ENCODE results near the gene DLG5.

The DLG5 gene

DNA sequence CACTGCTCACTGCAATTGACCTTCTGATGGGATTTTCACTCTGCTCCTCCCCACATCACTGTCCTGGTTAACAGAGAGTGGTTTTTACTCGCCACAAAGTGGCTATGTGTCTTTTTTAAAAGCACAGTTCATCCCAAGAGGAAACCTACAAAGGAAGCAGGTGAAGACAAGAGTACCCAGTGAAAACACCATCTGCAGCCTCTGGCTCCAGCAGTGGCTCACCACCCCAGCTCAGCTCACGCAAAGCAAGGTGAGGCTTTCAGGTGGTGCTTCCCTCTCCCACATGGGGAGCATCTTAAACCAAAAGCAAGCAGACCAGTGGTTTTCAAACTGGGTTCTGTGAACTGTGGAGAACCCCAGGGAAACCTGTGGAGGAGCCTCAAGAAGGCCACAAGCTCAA, 14.0 kb downstream of the DLG5 start:
- DNase-seq (ENCODE audit: low spot score) = no peak

DNA sequence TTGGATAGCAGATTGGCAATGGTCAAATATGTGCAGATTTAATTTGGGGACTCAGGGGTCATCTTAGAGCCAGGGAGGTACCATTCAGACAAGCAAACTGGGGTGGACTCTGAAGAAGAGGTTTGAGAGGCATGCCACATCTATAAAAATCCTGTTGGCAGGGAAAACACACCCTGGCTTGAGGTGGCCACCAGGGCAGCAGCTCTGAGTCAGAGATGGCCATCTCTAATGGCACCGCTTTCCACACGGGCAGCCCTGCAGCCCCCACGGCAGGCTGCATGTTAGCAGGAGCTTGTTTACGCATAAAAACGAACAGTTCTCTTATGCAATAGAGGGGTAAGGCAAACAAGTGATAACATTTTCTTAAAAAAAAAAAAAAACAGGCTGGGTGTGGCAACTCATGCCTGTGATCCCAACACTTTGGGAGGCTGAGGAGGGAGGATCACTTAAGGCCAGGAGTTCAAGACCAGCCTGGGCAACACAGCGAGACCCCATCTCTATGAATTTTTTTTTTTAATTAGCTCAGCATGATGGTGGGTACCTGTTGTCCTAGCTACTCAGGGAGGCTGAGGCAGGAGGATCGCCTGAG, 14.9 kb downstream of the DLG5 start:
- no peak for DNase-seq (ENCODE audit: low spot score)

DNA sequence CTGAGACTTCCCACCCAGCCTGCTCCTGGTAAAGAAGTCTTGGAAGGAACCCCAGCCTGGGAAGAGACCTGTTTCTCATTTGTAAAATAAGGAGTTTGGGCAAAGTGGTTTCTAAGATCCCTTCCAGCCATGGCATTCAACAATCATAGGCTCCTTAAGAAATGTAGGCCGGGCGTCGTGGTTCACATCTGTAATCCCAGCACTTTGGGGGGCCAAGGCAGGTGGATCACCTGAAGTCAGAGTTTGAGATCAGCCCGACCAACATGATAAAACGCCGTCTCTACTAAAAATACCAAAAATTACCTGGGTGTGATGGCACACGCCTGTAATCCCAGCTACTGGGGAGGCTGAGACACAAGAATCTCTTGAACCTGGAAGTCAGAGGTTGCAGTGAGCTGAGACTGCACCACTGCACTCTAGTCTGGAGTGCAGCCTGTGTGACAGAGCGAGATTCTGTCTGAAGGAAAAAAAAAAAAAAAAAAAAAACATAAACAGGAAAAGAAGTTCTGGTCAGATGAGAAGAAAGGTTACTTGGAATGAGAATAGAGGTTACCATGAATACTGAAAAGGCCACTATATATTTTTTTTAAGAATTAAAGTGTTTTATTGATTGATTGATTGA, 15.9 kb downstream of the DLG5 start:
- no peak for DNase-seq (ENCODE audit: low spot score)

DNA sequence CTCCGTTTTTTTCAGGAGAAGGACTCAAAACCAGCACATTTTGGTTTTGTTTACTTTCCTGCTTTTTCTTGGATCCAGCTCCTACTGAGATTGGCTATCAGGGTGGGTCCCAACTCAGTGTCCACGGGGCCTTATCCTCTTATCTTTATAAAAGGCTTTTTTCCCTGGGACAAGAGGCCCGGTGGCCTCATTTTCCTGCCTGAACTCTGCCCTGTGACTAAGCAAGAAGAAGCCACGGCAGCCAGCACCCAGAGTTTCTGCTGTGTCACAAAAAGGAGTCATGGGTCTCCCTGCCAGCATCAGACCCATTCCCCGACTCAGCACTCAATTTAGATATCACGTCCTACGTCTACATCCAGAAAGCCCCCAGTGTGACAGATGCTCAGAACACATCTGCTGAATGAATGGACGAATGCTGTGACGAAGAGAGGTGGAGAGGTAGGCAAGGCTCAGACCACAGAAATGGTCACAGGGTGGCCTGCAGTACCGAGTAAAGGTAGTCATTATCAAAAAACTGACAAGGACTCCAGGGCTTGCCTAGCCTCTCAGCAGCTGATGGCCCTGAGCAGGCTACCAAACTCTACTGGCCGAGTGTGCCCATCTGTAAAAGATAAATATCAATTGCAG, 16.7 kb downstream of the DLG5 start:
- no peak for DNase-seq (ENCODE audit: low spot score)

DNA sequence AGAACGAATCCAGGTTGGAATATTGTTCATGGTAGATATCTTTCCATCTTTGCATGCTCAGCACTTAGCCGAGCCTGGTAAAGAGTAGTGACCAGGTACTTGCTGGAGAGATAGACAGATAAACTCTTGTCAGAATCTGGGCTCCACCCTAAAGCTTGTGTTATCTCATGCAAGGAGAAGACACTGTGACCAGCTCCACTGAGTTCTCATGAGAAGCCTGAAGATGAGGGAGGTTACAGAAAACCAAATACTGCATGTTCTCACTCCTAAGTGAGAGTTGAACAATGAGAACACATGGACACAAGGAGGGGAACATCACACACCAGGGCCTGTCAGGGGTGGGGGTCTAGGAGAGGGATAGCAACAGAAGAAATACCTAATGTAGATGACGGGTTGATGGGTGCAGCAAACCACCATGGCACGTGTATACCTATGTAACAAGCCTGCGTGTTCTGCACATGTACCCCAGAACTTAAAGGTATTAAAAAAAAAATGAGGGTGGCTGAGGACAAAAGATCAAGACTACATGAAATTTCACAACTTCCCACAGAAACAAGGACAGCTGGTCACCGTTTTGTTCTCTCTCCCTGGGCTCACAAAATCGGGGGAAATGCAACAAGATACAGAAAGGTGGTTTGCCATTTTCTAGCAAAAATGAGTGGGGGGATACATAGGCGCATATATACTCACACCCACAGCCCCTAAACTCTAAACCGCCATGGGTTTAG, 17.4 kb downstream of the DLG5 start:
- no peak for DNase-seq (ENCODE audit: low spot score)

DNA sequence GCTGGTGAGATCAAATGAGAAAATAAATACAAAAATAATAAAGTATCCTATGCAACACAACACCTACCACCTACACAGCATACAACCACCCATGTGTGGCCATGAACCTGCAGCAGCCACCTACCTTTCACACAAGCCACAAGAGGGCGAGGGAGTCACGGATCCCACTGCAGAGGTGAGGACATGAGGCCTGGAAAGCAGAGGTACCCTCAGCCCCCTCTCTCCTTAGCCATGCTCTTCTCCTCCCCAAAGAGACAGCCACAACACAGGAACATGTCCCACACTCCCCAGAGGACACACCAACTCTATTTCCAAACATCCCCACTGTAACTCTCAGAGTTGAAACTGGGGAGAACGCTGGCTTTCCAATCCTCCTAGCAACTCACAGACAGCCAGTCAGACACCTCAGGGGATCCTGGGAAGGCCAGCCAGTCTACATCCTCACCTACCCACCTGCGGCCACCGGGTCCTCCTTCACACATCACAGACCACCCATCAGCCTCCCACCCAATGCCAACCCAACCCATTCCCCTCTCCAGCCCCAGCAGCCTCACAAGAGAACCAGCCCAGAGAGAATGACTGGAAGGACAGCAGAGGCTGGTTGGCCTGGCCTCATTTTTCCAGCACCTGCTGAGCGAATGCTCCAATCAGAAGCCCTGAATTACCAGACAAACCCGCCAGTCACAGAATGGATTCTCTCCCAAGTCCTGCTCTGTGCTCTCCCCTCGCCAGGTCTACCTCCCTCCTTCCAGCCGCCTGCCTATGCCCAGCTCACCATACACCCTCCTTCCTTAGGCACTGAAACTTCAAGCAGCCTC, 18.4 kb downstream of the DLG5 start:
- no peak for DNase-seq (ENCODE audit: low spot score)

DNA sequence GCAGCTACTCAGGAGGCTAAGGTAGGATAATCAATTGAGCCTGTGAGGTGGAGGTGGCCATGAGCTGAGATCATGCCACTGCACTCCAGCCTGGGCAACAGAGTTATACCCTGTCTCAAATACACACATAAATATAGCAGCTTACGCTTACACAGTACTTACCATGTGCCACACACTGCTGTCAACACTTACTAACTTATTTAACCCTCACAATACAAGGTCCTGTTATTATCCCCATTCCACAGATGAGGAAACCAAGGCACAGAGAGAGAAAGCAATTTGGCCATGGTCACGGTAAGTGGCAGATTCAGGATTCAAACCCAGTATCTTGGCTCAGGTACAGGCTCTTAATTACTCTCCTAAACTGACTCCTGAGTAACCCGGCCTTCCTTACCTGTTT, 19.1 kb downstream of the DLG5 start:
- DNase-seq (ENCODE audit: low spot score) = no peak

DNA sequence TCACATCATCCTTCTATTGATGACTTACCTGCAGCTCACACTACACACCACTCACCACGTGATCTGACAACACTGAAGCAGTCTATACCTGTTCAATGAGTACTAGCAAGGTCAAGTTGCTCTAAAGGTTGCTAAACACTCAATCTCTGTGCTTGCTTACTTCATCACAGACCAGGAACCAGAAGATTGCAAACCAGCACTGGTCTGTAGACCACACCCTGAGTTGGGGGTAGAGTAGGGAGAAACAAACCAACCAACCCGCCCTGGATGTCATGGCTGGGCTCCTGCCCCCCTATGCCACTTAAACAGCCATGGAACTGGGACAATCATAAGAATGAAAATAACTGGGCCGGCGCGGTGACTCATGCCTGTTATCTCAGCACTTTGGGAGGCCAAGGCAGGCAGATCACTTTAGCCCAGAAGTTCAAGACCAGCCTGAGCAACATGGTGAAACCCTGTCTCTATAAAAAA, 19.6 kb downstream of the DLG5 start:
- DNase-seq (ENCODE audit: low spot score) = no peak

DNA sequence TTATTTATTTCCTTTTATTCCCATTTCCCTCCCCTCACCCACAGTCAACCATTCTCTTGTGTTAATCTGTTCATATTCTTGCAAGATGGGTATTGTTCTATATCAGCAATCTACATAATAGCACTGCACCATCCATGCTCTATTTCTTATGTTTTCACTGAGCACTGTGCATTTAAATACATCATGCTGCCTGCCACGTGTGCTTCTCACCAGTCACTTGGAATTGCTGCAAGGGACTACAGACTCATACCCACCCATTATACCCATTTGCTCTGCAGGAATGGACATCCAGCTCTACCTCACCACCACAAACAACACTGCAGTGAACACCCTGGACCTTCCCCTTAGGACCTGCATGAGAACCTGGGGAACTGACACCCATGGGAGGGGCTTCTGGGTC, 20.8 kb downstream of the DLG5 start:
- no peak for DNase-seq (ENCODE audit: low spot score)

DNA sequence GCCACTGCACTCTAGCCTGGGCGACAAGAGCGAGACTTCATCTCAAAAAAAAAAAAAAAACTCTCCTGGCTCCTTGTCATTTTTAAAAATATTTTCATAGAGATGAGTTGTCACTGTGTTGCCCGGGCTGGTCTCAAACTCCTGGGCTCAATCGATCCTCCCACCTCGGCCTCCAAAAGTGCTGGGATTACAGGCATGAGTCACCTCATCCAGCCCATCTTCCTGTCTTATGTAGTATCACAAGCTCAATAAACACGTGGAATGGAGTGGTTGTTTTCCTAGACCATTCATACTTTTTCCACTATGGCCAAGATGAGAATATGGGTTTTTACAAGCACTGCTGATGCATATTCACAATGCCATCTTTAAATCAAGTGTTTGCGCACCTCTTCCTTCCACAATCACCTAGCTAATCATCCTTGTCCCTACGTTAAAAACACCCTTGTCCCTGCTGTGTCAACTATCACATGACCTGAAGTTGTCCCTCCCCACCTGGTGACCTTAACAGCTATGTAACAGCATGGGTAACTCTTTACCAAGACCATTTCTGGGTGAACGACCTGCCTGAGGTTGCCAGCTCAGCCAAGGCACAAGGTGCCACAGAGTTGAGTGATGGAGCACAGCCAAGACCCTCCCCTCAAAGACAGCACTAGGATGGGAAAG, 21.3 kb downstream of the DLG5 start:
- no peak for DNase-seq (ENCODE audit: low spot score)

DNA sequence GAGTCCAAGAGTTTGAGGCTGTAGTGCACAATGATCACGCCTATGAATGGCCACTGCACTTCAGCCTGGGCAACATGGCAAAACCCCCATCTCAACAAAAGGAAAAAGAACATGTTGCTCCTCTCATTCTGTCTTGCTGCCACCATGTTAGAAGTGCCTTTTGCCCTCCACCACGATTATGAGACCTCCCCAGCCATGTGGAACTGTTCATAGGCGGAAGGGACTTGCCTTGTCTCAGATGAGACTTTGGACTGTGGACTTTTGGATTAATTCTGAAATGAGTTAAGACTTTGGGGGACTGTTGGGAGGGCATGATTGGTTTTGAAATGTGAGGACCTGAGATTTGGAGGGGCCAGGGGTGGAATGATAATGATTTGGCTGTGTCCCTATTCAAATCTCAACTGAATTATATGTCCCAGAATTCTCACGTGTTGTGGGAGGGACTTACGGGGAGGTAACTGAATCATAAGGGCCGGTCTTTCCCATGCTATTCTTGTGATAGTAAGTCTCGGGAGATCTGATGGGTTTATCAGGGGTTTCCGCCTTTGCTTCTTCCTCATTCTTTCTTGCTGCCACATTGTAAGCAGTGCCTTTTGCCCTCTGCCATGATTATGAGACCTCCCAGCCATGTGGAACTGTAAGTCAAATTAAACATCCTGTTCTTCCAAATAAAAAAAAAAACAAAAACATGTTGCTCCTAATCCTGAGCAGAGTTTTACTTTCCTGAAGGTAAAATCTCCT, 22.3 kb downstream of the DLG5 start:
- DNase-seq (ENCODE audit: low spot score) = no peak

DNA sequence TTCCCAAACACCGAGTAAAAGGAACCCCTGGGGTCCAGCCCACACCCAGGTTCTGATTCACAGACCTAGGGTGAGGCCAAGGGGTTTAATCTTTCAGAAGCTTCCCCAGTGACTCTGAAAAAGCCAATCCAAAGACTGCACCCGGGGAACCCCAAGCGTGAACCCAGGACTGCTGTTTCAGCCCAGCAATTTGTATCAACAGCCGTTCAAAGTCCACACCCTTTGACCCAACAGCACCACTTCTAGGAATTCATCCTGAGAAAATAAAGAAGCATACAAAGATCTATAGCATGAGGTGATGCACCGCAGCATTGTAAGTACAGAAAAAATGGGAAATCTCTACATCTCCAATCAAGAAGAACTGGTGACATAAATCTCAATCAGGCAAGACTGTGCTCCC, 24.4 kb downstream of the DLG5 start:
- no peak for DNase-seq (ENCODE audit: low spot score)

DNA sequence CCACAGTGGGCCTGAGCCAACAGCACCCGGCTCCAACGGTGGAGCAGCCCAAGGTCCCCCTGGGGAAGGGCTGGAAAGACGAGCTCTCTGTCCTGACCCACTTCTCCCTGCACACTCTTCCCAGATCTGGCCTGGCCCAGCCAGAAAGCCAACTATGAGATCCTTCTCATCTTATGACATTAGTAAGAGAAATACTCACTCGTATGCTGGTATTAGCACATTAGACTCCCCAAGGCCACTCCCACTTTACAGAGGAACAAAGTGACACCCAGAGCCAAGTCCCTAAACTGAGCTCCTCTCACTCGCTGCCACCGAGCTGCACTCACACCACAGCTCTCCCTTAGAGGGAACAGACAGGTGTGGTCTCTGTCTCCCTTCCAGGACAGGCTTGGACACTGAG, 24.8 kb downstream of the DLG5 start:
- no peak for DNase-seq (ENCODE audit: low spot score)

DNA sequence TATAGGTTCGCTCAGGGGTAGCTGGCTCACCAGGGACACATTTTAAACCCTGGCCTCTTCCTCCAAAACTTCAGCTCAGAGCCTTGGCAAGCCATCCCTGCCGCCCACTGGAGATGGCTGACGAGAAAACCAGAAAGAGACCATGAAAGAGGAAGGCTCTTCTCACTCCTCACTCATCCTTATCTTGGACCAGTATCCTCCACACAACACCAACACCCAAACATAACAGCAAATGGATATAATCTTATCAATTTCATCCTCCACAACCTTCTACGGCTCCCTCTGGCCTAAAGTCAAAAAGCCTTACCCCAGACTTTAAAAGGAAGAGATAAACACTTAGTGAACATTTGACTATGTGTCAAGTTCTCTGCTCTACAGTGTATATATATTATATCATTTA, 26.9 kb downstream of the DLG5 start:
- no peak for DNase-seq (ENCODE audit: low spot score)

DNA sequence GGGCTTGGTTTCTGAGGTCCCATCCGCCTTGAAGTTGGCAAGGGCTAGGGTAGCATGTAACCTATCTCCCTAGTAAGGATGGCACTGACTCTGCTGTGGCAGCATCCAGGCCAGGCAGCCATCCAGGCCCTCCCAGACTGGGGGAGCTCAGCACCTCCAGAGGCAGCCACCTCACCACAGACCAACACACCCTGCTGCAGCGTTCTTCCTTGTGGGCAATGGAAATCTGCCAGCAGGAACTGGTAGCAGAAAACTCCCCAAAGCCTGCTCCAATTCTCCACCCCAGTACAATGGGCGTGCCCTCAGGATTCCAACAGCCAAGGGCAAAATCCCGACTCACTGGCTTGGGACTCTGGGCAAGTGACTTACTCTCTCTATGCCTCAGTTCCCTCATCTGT, 27.5 kb downstream of the DLG5 start:
- no peak for DNase-seq (ENCODE audit: low spot score)

DNA sequence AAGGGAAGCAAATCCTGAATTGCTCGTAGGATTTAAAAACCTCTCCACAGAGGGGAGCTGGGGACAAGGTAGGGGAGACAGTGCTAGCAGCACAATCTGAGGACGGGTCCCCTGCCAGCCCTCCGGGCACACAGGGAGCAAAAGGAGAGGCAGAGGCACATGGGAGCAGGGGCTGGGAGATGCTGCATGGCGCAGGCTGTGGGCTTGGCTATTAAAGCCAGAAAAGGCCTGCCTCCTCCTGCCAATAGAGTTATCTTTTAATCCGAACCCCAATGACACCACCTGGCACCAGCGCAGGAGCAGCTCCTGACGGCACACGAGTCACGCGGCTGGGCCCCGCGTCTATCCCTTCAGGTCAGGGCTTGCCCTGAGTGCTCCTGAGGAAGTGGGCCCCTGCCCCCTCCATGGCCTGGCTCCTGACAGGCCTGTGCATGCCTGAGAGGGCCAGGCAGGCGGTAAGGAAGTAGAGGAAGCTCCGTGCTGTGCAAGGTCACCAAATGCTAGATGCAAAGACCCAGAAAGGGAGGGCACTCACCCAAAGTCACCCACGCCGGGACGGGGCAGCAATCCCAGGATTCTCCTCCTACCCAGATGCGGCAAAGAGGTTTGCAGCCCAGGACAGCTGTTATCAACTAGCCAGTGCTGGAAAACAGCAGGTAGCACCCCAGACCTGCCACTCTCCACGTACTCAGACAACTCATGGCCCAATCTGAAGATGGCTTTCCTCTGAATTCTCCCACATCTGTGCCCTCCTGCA, 28.1 kb downstream of the DLG5 start:
- no peak for DNase-seq (ENCODE audit: low spot score)

DNA sequence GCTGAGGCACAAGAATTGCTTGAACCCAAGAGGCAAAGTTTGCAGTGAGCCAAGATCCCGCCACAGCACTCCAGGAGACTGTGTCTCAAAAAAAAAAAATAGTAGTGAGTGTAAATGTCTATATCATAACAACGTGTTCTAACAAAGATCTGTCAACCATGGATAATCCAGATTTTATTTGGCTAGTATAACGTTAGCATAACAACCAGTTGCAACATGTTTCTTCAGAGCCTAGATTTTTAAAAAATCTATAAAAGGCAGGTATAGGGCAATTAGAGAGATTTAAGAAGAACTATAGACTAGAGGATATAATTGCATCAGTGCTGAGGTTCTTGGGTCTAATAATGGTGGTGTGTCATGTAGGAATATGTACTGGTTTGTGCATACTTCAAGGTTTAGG, 30.5 kb downstream of the DLG5 start:
- DNase-seq (ENCODE audit: low spot score) = no peak

DNA sequence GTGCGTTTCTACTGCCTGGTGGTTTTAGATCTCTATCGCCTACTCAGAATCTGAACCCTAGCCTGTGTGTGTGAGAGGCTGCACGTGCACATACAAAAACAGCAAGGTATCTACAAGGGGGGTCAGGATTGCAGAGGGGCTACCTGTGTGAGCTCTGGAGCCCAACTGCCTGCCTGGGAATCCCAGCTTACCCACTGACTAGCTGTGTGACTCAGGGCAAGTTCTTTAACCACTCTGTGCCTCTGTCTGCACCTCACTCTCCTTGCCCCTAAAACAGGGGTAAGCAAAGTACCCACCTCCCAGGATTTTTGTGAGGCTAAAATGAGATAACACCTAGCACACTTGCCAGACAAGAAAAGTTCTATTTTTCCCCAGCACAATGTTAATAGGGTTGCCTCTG, 32.5 kb downstream of the DLG5 start:
- no peak for DNase-seq (ENCODE audit: low spot score)

DNA sequence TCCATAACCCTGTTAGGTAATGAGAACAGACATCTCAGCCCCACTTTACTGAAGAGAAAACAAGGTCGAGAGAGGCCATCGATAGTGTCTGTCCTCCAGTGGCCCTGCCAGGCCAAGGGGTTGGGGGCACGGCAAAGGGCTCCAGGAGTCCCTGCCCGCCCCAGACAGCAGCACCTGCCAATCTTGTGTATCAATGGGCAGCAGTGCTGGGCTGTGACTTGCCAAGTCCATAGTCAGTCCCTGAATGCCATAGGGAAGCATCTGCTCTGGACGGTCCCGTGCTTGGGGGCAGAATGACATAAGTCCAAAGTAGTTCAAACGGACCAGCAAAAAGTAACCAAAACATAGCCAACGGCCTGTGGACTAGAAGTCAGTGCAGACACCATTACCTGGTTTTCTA, 33.2 kb downstream of the DLG5 start:
- no peak for DNase-seq (ENCODE audit: low spot score)

DNA sequence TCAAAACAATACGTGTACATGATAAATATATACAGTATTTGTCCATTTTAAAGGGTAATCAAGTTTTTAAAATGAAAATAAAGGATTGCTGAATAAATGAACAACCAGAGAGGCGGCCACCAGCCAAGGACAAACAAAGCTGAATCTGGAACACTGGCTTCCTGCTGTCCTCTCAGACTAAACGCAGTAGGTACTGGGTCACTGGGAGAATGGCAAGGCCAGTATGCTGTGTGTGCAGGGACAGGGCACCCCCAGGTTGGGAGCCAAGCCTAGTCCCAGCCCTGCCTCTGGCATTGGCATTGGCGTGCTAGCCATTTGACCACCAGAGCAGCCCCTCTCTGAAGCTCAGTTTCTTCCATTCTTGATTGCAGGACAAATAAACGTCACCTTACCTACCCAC, 33.8 kb downstream of the DLG5 start:
- DNase-seq (ENCODE audit: low spot score) = no peak

Data from hematopoietic multipotent progenitor cell treated with erythropoietin and hydrocortisone succinate and interleukin-3 and kit ligand, for 15 days (in vitro differentiated cells).